ENCODE measurements around the gene EHBP1L1. TPM values are rescaled to one million over a fixed set of nuclear protein-coding genes. Genes with fewer than 3 reads are reported as not detected.

EHBP1L1 gene
- total RNA-seq, 1 donor from 2014 or later, result 42.6 TPM

DNA sequence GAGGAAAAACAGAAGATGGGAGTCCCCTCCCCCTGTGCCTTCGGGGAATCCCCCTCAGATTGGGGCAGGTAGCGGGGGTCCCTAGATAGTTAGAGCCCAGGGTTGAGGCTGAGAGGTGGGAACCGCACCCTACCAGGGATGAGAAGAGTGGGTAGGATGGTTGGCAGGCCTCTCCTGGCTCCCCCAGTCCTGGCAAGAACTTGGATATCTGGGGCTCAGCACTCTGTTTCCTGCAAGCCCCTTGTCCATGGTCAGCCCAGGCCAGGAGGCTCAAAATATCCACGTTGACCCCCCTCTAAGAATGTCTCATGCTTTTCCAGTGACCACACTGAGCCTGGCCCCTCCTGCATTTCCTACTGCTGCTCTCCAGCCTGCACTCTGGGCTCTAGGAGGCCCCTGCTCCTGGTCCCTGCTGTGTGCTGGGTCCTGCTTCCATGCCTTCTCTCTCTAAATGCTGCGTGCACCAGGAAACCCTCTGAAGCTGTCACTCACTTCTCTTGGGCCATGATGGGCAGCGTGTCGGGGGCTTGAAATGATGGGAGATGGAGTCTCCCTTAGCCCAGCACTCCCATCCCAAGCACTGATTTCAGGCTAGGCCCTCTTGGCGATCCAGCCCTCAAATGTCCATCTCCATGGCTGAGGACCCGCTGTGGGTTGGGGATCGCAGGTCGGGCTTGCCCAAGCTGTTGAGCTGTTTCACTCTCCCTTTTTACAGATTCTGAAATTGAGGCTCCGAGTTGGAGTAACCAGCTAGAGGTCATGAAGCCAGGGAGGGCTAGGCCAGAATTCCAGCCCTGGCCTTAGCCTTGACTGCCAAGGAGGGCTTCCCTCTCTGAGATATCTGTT is 36.1 kb downstream of the EHBP1L1 start:
- H3K36me3 Mint-ChIP-seq (ENCODE audit: unreplicated experiment), result peaks cover 12% of the 10 kb centered on the region
- peak overlapping the region; percentile 57 for H3K27ac Mint-ChIP-seq (ENCODE audit: unreplicated experiment)
- DNase-seq (ENCODE audit: extremely low spot score, unreplicated experiment), result no peak
- TF ChIP-seq, protein P1, sequence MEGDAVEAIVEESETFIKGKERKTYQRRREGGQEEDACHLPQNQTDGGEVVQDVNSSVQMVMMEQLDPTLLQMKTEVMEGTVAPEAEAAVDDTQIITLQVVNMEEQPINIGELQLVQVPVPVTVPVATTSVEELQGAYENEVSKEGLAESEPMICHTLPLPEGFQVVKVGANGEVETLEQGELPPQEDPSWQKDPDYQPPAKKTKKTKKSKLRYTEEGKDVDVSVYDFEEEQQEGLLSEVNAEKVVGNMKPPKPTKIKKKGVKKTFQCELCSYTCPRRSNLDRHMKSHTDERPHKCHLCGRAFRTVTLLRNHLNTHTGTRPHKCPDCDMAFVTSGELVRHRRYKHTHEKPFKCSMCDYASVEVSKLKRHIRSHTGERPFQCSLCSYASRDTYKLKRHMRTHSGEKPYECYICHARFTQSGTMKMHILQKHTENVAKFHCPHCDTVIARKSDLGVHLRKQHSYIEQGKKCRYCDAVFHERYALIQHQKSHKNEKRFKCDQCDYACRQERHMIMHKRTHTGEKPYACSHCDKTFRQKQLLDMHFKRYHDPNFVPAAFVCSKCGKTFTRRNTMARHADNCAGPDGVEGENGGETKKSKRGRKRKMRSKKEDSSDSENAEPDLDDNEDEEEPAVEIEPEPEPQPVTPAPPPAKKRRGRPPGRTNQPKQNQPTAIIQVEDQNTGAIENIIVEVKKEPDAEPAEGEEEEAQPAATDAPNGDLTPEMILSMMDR (IDR thresholded peaks at IDR 0.05), result no peak
- peak overlapping the region; percentile 89 for H3K4me3 Mint-ChIP-seq (ENCODE audit: unreplicated experiment)
- no peaks in the 10 kb centered on the region for H3K9me3 Mint-ChIP-seq (ENCODE audit: unreplicated experiment)
- no peaks in the 10 kb centered on the region for H3K27me3 Mint-ChIP-seq (ENCODE audit: unreplicated experiment)
- H3K4me1 Mint-ChIP-seq (ENCODE audit: unreplicated experiment), result peaks cover 44% of the 10 kb centered on the region

DNA sequence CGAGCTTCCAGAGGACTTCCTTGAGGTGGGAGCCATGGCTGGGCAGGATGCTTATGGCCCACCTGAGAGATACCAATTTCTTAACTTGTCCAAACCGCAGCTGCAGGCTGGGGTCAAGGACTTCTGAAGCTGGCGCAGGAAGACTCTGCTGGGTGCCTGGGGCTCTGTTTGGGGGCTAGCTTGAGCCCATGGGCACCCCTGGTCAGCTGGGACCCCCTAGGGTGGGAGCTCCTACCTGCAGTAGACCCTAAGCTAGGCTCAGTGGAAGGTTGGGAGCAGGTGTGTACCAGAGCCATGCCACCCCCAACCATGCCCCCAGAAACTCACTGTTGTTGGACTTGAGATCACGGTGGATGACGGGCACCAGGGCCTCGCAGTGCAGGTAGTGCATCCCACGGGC is 36.8 kb downstream of the EHBP1L1 start:
- TF ChIP-seq, protein P1 (IDR thresholded peaks at IDR 0.05), result no peak
- H3K36me3 Mint-ChIP-seq (ENCODE audit: unreplicated experiment), result peaks cover 15% of the 10 kb centered on the region
- no peak for DNase-seq (ENCODE audit: extremely low spot score, unreplicated experiment)
- H3K4me3 Mint-ChIP-seq (ENCODE audit: unreplicated experiment), result peak overlapping the region; percentile 89
- no peaks in the 10 kb centered on the region for H3K9me3 Mint-ChIP-seq (ENCODE audit: unreplicated experiment)
- H3K27ac Mint-ChIP-seq (ENCODE audit: unreplicated experiment), result peak overlapping the region; percentile 57
- no peaks in the 10 kb centered on the region for H3K27me3 Mint-ChIP-seq (ENCODE audit: unreplicated experiment)
- peaks cover 44% of the 10 kb centered on the region for H3K4me1 Mint-ChIP-seq (ENCODE audit: unreplicated experiment)

DNA sequence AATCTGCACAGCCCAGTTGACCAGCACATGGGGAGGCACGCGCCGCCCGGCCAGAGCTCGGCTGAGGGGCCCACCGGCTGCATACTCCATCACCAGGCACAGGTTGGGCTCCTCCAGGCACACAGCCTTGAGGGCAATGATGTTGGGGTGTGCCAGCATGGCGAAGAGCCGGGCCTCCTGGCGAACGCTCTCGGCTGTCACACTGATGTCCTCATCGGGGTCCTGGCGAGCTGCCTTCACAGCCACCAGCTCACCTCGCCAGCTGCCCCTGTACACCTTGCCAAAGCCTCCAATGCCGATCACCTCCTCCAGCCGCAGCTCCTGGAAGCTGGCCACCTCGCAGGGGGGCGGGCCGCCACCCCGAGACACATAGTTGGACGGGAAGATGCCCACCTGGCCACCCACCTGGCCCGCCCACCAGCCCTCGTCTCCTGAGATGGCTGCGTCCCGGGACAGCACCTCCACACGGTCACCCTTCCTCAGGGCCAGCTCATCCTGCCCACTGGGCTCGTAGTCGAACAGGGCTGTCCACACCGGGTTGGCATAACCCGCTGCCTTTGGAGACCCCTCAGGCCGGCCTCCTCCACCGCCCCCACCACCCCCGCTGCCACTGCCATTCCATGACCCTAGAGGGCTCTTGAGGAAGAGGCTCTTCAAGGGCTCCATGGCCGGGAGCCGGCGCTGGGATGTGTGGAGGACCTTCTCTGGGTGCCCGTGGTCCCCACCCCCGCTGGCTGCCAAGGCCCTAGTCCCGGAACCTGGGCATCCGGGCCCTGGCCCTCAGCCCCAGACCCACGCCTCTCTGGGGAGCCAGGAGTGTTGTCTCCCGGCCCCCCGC is 37.5 kb downstream of the EHBP1L1 start:
- H3K36me3 Mint-ChIP-seq (ENCODE audit: unreplicated experiment), result peaks cover 12% of the 10 kb centered on the region
- H3K9me3 Mint-ChIP-seq (ENCODE audit: unreplicated experiment), result no peaks in the 10 kb centered on the region
- H3K4me3 Mint-ChIP-seq (ENCODE audit: unreplicated experiment), result peak overlapping the region; percentile 89
- TF ChIP-seq, protein P1 (IDR thresholded peaks at IDR 0.05), result no peak
- H3K27ac Mint-ChIP-seq (ENCODE audit: unreplicated experiment), result peak overlapping the region; percentile 62
- H3K4me1 Mint-ChIP-seq (ENCODE audit: unreplicated experiment), result peaks cover 44% of the 10 kb centered on the region
- no peak for DNase-seq (ENCODE audit: extremely low spot score, unreplicated experiment)
- H3K27me3 Mint-ChIP-seq (ENCODE audit: unreplicated experiment), result no peaks in the 10 kb centered on the region

DNA sequence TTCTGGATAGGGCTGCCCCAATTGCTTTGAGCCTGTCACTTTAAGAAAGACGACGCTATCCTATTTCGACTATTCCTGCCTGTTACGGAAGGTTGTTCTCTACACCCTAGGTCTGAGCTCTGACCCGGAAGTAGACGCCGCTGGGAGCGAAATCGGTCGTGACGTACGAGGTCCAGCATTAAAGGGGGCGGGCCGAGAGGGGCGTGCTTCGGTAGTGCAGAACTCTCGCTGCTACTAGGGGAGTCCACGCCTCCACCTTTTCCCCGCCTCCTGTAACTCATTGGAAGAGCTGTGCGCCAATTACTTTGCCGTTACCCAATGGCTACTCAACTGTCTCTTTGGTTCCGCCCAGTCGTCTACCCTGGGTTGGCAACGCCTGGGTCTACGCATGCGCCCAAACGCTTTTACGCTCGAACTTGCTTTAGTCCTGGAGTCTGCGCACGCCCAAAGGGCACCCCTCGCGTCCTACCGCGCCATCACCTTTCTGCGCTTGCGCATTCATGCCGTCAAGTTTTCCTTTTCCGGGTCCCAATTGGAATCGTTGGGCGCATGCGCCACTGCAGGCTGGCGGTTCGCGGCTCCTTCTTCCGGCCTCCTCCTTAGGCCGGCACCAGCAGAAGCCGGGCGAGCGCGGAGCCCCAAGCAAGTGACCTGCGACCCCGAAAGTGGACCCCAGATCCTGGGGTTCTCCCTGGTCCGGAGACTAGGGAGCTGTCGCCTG is 39.5 kb downstream of the EHBP1L1 start, which contains the start of gene PCNX3:
TSS of gene PCNX3 (plus strand) at position 548 of the 721 bp plus-strand sequence. CDS start 536 bp downstream, outside the sequence.
- TF ChIP-seq, protein P1 (IDR thresholded peaks at IDR 0.05), result no peak
- no peaks in the 10 kb centered on the region for H3K9me3 Mint-ChIP-seq (ENCODE audit: unreplicated experiment)
- H3K36me3 Mint-ChIP-seq (ENCODE audit: unreplicated experiment), result peaks cover 14% of the 10 kb centered on the region
- peak within 1 kb of the TSS; percentile 89 for H3K4me3 Mint-ChIP-seq (ENCODE audit: unreplicated experiment)
- peak within 1 kb of the TSS; percentile 94 for H3K27ac Mint-ChIP-seq (ENCODE audit: unreplicated experiment)
- H3K27me3 Mint-ChIP-seq (ENCODE audit: unreplicated experiment), result no peaks in the 10 kb centered on the region
- DNase-seq (ENCODE audit: extremely low spot score, unreplicated experiment), result peak; percentile 100
- peaks cover 33% of the 10 kb centered on the region for H3K4me1 Mint-ChIP-seq (ENCODE audit: unreplicated experiment)

Data from osteocyte (in vitro differentiated cells).